GM18507 (cell line): ENCODE measurements around the gene COL15A1.

ENCODE experiments used
- DNase-seq: peaks from one replicate; pipeline ENCODE4 v3.0.0; 2011; ENCODE audit warnings: low read depth; ENCODE audit not compliant: insufficient read length; ENCODE audit errors: extremely low spot score
- FAIRE-seq: peaks from 2 replicates; lab custom pipeline; 2011; peaks lifted over from hg19 to GRCh38; lab: Jason Lieb, UNC

The COL15A1 gene

GRCh38 chr9:98941946-98942523, 1.7 kb upstream of the COL15A1 start:
- DNase-seq (no peak), FAIRE-seq (no peak)

GRCh38 chr9:98942906-98943681, 613 bp upstream of the COL15A1 start:
- DNase-seq (no peak), FAIRE-seq (no peak)

- FAIRE-seq (no peak), DNase-seq (no peak)
These were observed 488 bp downstream of the COL15A1 start for GRCh38 chr9:98944057-98944733.

GRCh38 chr9:98944734-98945074, 997 bp downstream of the COL15A1 start:
- FAIRE-seq (no peak), DNase-seq (no peak)

GRCh38 chr9:98949565-98949964, 5.9 kb downstream of the COL15A1 start:
- no peak for DNase-seq
- no peak for FAIRE-seq

- DNase-seq: no peak
- no peak for FAIRE-seq
These were observed 6.6 kb downstream of the COL15A1 start for GRCh38 chr9:98950262-98950661.

- no peak for DNase-seq
- FAIRE-seq: no peak
These were observed 8.3 kb downstream of the COL15A1 start for GRCh38 chr9:98951967-98952366.

GRCh38 chr9:98953581-98954243, 10.0 kb downstream of the COL15A1 start:
- no peak for FAIRE-seq
- DNase-seq: no peak

- FAIRE-seq: no peak
- no peak for DNase-seq
These were observed 10.5 kb downstream of the COL15A1 start for GRCh38 chr9:98954244-98954610.

- FAIRE-seq (no peak), DNase-seq (no peak)
These were observed 11.6 kb downstream of the COL15A1 start for GRCh38 chr9:98955259-98955658.

GRCh38 chr9:98957826-98958225, 14.1 kb downstream of the COL15A1 start:
- no peak for DNase-seq
- no peak for FAIRE-seq

- DNase-seq: no peak
- FAIRE-seq: no peak
These were observed 14.7 kb downstream of the COL15A1 start for GRCh38 chr9:98958271-98958984.

- FAIRE-seq (no peak), DNase-seq (no peak)
These were observed 16.7 kb downstream of the COL15A1 start for GRCh38 chr9:98960409-98960808.

- FAIRE-seq: no peak
- no peak for DNase-seq
These were observed 17.9 kb downstream of the COL15A1 start for GRCh38 chr9:98961513-98962180.

- no peak for DNase-seq
- FAIRE-seq: no peak
These were observed 18.5 kb downstream of the COL15A1 start for GRCh38 chr9:98962181-98962560.

- FAIRE-seq (no peak), DNase-seq (no peak)
These were observed 19.2 kb downstream of the COL15A1 start for GRCh38 chr9:98962861-98963260.

GRCh38 chr9:98964201-98964600, 20.5 kb downstream of the COL15A1 start:
- DNase-seq: no peak
- no peak for FAIRE-seq

- no peak for DNase-seq
- no peak for FAIRE-seq
These were observed 21.2 kb downstream of the COL15A1 start for GRCh38 chr9:98964911-98965336.

- no peak for DNase-seq
- FAIRE-seq: no peak
These were observed 23.0 kb downstream of the COL15A1 start for GRCh38 chr9:98966676-98967075.
